GM11168 (cell line): Measurements from ENCODE around the gene MOSMO.
"Not testable (repeated sequence)": the region's sequence is repeated elsewhere in the genome, so short reads cannot be mapped to it uniquely, and the experiment has no call there.

ENCODE experiments used
- in situ Hi-C: fragments of 300-500 bp; cut with MboI; formaldehyde crosslinking; loops from one replicate; pipeline ENCODE4 v1.12.0; 2022; ENCODE audit warnings: low sequenced_read_pairs; ENCODE audit not compliant: unreplicated experiment

MOSMO gene

GRCh38 chr16:22088642-22089041 lies 80.7 kb downstream of the MOSMO start:
- in situ Hi-C loops, result no loop called here

GRCh38 chr16:22089910-22090309 lies 82.0 kb downstream of the MOSMO start:
- in situ Hi-C loops, result no loop called here

GRCh38 chr16:22091721-22092120 lies 83.8 kb downstream of the MOSMO start:
- in situ Hi-C loops, result no loop called here

GRCh38 chr16:22092143-22092933 lies 84.4 kb downstream of the MOSMO start, which contains the start of gene VWA3A:
VWA3A (plus strand) TSS chr16:22092541; CDS start chr16:22092638, 97 bp downstream.
- in situ Hi-C loops, result no loop called here

- in situ Hi-C loops, result no loop called here
Measured at GRCh38 chr16:22093331-22093730, 85.4 kb downstream of the MOSMO start.

GRCh38 chr16:22093996-22094395 lies 86.1 kb downstream of the MOSMO start:
- in situ Hi-C loops, result no loop called here

- in situ Hi-C loops, result no loop called here
Measured at GRCh38 chr16:22098405-22099255, 90.7 kb downstream of the MOSMO start.

- in situ Hi-C loops, result no loop called here
Measured at GRCh38 chr16:22099256-22099975, 91.5 kb downstream of the MOSMO start.

GRCh38 chr16:22103441-22103840 lies 95.5 kb downstream of the MOSMO start:
- in situ Hi-C loops, result loop anchor here (10.0 kb wide), 1 partner anchor 81 kb away; no protein-coding TSS in a partner anchor

- in situ Hi-C loops, result loop anchor here (5.0 to 10.0 kb wide), 2 partner anchors 75 to 112 kb away; no protein-coding TSS in a partner anchor
Measured at GRCh38 chr16:22109258-22109898, 101.5 kb downstream of the MOSMO start.

GRCh38 chr16:22111629-22112028 lies 103.7 kb downstream of the MOSMO start:
- in situ Hi-C loops, result not testable (repeated sequence)

- in situ Hi-C loops, result no loop called here
Measured at GRCh38 chr16:22116095-22116700, 108.3 kb downstream of the MOSMO start.

- in situ Hi-C loops, result no loop called here
Measured at GRCh38 chr16:22117609-22118008, 109.7 kb downstream of the MOSMO start.

GRCh38 chr16:22120440-22120839 lies 112.5 kb downstream of the MOSMO start:
- in situ Hi-C loops, result no loop called here

GRCh38 chr16:22122239-22122638 lies 114.3 kb downstream of the MOSMO start:
- in situ Hi-C loops, result no loop called here

- in situ Hi-C loops, result no loop called here
Measured at GRCh38 chr16:22123146-22123545, 115.2 kb downstream of the MOSMO start.

GRCh38 chr16:22123759-22124490 lies 116.0 kb downstream of the MOSMO start:
- in situ Hi-C loops, result no loop called here

GRCh38 chr16:22124583-22125284 lies 116.8 kb downstream of the MOSMO start:
- in situ Hi-C loops, result no loop called here
